HG03280 (cell line): ENCODE results near the gene ARPC1A.
"Not testable (repeated sequence)": the region's sequence is repeated elsewhere in the genome, so short reads cannot be mapped to it uniquely, and the experiment has no call there.

Experiments
- ATAC-seq: cut with Tn5 transposase; IDR thresholded peaks from one replicate; pipeline ENCODE4 v1.9.1; 2021; ENCODE audit warnings: mild to moderate bottlenecking, moderate library complexity; ENCODE audit not compliant: unreplicated experiment

Gene ARPC1A

DNA sequence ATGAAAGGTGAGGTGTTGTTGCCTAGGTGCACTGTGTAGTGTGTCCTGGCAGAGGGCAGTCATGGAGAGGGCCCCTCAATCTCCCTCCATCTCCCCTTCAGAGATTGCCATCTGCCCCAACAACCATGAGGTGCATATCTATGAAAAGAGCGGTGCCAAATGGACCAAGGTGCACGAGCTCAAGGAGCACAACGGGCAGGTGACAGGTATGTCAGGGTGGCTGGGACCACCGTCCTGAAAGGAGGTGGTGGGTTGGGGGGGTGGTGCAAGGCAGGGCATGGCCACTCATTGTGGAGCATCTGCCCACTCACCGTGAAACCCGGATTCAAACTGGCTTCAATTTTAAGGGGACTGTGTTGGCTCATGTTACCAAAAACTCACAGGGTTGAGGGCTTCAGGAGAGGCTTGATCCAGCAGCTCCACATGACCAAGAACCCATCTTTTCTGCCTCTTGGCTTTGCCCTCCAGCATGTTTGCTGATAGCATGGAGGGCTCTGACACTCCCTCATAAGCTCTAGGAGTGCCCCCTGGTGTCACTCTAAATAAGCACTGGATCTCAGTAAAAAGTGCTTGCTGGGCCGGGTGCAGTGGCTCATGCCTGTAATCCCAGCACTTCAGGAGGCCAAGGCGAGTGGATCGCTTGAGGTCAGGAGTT lies 61.0 kb downstream of the ARPC1A start:
- no peak for ATAC-seq

DNA sequence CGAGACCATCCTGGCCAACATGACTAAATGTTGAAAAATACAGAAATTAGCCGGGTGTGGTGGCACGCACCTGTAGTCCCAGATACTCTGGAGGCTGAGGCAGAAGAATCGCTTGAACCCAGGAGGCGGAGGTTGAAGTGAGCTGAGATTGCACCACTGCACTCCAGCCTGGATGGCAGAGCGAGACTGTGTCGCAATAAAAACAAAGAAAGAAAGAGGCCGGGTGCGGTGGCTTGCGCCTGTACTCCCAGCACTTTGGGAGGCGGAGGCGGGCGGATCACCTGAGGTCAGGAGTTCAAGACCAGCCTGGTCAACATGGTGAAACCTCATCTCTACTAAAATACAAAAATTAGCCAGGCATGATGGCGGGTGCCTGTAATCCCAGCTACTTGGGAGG lies 61.5 kb downstream of the ARPC1A start:
- ATAC-seq: not testable (repeated sequence)

DNA sequence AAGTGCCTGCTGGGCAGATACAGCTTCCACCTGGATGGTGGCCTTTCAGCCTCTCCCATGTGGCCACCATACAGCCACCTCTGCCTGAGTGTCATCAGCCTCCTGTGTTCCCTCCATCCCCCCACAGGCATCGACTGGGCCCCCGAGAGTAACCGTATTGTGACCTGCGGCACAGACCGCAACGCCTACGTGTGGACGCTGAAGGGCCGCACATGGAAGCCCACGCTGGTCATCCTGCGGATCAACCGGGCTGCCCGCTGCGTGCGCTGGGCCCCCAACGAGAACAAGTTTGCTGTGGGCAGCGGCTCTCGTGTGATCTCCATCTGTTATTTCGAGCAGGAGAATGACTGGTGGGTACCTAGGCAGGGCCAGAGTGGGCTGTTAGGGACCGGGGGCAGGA lies 62.2 kb downstream of the ARPC1A start:
- no peak for ATAC-seq

DNA sequence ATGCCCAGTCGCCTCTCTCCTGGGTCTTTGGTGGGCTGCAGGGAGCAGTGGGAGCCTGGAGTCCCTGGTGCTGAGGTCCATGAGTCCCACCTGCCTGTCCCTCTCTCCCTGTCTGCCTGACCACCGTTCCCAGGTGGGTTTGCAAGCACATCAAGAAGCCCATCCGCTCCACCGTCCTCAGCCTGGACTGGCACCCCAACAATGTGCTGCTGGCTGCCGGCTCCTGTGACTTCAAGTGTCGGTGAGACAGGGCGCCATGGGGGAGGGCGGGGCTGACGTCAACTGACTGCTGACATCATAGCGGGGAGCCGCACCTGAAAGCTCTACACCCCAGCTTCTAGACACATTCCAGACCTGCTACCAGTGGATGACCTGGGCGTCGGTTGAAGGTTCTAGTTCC lies 64.1 kb downstream of the ARPC1A start:
- ATAC-seq: no peak

DNA sequence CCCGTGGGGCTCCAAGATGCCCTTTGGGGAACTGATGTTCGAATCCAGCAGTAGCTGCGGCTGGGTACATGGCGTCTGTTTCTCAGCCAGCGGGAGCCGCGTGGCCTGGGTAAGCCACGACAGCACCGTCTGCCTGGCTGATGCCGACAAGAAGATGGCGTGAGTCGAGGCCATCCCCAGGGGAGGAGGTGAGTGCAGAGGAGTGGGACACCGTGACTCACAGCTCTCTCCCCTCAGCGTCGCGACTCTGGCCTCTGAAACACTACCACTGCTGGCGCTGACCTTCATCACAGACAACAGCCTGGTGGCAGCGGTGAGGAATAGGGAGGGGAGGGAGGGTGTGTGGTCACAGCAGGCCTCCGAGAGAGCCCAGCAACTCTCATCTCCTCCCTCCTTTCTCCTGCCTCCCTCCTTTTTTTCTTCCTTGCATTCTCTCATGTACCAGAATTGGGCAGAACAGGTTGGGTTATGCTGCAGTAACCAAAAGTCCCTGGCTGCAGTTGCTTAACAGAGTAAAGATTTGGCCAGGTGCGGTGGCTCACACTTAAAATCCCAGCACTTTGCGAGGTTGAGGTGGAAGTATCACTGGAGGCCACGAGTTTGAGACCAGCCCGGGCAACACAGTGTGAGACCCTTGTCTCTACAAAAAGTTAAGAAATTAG lies 65.4 kb downstream of the ARPC1A start:
- no peak for ATAC-seq

DNA sequence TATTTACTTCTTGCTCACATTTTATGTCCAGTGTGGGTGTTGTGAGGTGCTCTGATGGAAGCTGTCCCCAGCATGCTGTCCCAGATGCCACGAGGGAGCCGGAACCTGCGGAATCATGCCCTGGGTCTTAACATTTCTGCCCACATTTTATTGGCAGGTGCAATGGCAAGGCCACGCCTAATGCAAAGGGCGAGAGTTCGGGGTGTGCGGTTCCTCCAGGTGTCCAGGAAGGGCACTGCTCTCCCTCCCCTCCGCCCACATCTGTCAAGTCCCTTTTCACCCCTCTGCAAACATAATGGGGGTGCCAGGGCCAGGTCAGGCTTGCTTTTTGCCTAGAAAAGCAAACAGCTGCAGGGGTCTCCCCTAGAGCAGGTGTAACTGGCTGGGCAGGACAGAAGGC lies 66.3 kb downstream of the ARPC1A start:
- ATAC-seq: no peak

DNA sequence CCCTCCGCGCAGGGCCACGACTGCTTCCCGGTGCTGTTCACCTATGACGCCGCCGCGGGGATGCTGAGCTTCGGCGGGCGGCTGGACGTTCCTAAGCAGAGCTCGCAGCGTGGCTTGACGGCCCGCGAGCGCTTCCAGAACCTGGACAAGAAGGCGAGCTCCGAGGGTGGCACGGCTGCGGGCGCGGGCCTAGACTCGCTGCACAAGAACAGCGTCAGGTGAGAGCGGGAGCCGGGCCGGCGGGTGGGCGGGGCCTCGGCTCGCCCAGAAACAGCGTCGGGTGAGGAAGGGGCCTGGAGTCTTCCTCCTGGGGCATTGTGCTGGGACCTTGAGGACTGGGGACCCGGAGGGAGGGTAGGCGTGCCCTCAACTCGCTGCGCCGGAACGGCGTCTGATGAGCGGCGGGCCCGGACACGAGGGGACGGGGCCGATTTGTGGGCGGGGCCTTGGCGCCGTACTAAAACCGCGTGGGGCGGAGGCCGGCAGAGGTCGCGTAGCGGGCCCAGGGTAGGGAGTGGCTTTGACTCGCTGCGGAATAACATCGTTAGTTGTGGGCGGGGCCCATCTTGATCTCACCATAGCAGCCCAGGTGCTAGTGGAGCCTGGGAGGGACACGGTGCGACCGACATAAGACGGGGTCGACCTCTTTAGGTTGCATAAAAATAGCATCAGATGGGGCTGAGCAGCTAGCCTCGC lies 67.1 kb downstream of the ARPC1A start:
- peak; percentile 46 for ATAC-seq

DNA sequence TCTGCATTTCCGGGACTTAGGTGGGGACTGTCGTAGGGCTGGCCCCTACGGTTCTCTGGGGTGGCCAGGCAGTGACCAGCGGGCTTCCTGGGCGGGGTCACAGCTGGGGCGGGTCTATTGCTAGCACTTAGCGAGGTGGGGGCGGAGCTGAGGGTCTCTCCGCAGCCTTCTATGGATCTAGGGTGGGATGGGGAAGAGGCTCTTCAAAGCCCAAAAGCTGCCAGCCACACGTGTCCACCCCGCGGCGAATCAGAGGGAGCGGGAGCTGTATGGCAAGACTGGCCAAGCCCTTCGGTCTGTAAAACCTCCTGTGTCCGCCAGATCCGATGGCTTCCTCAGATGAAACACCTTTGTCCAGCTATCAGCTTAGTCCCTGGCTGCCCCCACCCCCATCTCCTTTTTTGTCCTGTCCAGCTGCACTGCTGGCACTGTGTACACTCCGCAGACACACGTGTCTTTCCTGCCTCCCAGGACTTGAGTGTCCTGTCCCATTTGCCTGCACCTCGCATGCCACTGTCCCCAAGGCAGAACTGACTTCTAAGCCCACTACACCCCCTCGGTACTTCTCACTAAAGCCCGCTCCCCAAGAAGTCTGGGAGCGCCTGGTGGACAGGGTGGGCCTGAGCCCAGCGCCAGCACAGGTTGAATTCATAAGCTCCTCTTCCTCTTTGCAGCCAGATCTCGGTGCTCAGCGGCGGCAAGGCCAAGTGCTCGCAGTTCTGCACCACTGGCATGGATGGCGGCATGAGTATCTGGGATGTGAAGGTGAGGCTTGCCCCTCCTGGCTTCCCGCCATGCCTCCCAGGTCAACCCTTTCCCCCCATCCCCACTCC lies 67.9 kb downstream of the ARPC1A start:
- no peak for ATAC-seq

DNA sequence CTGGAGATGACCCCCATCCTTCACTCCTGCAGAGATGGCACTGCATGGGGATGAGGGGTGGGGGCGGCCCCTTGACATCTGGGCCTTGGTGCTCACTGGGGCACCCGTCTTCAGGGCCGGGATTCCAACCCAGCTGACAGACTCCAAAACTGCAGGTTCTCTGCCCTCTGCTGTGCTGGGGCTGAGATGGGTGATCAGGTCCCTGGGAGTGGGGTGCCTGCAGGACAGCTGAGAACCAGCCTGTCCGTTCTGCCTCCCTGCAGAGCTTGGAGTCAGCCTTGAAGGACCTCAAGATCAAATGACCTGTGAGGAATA lies 68.4 kb downstream of the ARPC1A start:
- no peak for ATAC-seq

DNA sequence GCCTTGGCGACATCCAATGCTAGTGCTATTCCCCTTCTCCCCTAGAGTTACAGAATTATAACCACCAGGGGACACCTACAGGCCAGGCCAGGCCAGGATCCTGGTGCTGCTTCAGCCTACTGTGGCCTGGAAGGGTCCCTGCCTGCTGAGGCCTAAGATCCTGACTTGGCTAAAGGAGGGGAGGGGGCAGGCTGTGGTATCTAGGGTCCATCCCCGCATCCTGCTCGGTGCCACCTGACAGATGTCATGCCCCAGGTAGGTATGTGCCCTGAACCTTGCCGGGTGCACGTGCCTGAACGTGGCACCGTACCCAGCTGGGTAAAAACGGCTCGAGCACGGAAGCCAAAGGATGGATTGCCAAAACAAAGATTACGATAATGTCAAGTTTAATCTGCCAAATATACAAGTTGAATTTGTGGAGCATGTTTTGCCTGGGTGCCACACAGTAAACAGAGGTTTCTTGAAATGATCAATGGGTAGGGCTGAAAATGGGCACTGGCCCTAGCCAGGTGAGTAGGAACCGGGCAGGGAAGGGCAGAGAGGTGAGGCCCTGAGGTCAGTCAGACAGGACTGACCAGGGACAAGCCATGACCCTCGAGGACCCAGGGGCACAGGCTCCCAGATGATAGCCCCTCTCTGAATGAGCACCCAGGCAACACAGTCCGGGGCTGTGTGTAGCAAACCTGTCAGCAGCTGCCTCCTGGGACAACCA lies 70.1 kb downstream of the ARPC1A start:
- ATAC-seq: no peak

DNA sequence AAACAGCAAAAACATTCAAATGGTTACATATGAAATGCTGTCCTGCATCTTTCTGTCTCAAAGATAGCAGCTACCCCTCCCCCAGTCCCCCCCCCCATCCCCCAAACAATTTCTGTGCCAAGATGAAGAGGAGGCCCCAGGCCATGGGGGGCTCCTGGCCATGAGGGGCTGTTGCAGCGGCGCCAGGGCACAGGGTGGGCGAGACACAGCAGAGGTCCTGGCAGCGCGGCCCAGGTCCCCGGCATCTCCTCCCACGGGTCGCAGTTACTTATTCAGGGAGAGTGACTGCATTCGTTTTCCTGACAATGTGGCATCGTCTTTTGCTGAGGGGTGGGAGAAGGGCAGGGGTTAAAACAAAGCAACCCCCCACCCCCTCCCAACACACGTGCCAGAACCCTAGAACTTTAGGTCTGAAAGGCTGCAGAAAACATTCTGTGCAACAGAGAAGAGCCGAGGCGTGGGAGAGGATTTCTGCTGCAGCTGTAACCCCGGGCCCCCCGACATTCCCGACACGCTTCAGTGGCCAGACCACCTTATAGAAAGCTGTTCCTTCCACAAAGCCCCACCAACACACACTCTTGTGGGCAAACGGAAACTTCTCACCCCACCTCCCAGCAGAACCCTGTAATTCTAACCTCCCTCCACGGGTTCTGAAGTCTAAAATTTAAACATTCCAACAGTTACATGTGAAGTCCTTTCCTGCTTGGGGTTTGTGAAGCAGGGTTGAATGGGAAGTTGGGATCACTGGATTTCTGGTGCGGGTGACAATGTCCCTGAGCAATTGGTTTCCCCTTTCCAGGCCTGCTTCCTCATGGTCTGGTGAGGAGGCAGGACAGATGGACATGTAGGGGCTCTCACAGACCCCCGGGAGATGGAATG lies 71.0 kb downstream of the ARPC1A start:
- no peak for ATAC-seq

DNA sequence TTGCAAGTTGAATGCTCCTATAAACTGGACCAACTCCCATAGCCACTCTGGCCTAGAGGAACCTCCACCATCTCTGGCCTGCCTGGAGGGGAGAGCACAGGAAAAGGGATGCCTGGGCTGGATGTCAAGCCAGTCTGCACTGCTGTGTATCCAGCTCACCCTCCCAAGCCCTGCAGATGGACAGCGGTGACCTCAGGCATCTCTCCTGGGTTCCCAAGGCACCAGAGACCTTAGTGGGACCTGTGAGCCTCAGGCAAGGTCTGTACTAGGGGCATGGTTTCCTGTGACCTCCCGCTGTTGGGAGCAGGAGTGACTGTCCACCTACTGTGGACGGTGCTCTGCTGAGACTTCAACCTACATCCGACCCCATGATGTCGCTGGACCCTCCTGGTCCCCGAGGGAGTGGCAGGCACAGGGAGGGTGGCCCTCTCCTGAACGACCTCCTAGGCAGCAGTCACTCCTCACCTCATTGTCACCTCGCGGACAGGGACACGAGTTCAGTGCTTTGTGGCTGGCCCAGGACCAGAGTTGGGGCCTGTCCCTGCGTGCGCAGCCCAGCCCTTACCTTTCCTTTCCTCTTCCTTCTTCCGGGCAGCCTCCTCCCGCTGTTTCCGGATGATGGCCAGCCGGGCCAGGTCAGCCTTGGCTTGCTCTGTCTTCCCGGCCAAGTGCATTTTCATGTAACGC lies 71.7 kb downstream of the ARPC1A start:
- ATAC-seq: no peak

DNA sequence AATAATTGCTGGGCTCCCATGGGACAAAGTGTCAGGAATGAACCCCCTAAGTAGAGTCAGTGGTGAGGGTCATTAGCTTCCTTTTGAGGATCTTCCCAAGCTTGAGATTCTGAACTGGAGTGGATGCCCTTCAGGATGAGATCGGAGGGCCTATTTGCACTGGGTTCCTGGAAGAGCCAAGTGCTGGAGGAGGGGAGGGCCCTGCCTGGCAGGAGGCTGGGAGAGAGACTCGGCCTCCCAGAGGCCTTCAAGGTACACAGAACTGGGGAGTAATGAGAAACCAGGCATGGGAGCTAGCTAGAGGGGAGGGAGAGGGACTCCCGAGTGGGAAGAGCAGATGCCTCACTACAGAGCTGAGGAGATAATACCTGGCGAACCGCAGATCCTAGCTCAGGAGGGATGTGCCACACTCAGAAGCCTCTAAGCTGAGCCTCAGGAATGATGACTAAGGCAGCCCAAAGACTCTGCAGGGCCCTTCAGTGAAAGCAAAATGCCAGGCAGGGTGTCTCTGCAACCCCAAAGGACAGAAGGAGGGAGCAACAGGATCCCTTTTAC lies 73.3 kb downstream of the ARPC1A start:
- no peak for ATAC-seq

DNA sequence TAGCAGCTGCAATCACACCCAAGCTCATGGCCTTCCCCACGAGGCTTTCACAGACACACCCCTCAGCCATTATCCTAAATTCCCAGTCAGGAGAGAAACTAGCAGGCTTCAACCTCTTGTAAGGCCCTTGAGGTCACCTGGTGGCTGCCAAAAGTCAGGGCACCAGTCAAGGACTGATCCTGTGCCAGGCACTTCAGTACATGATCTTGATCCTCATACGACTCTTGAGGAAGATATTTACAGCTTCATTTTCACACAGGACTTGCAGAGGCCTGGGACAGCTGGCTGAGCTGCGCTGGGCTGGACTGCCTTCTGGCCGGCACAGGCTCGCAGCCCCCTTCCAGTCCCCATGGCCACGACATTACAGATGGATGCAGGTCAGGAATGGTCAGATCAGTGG lies 73.9 kb downstream of the ARPC1A start:
- no peak for ATAC-seq

DNA sequence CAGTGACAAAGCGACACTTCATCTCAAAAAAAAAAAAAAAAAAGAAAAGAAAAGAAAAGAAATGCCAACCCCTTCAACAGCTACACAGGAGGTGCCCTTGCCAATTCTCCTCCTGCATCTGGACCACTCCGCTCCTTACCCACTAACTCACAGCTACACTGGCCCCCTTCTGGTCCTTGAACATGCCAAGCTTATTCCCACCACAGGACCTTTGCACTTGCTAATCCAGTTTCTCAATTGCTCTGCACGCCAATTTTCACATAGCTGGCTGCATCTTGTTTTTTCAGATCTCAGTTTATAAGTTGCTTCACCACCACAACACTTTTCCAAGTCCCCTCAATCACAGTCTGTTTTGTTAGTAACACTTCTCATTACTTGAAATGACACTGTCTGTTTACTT lies 77.2 kb downstream of the ARPC1A start:
- no peak for ATAC-seq

DNA sequence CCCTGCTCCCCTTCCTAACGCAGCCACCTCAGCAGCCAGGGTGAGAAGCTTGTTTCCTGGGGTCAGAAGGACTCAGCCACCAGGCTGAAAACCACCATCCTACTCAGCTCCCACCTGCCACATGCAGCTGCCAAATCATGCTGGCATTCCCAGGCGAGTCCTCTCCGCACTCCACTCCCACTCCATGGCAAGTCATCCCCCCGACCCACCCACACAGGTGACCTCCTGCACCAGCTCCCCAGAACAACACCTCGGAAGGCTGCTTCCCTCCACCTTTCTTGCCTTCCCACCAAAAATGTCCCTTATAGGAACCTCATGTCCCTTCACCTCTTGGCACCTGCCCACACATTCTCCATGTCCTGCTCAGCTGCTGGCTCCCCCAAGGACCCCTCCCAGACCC lies 78.1 kb downstream of the ARPC1A start:
- no peak for ATAC-seq

DNA sequence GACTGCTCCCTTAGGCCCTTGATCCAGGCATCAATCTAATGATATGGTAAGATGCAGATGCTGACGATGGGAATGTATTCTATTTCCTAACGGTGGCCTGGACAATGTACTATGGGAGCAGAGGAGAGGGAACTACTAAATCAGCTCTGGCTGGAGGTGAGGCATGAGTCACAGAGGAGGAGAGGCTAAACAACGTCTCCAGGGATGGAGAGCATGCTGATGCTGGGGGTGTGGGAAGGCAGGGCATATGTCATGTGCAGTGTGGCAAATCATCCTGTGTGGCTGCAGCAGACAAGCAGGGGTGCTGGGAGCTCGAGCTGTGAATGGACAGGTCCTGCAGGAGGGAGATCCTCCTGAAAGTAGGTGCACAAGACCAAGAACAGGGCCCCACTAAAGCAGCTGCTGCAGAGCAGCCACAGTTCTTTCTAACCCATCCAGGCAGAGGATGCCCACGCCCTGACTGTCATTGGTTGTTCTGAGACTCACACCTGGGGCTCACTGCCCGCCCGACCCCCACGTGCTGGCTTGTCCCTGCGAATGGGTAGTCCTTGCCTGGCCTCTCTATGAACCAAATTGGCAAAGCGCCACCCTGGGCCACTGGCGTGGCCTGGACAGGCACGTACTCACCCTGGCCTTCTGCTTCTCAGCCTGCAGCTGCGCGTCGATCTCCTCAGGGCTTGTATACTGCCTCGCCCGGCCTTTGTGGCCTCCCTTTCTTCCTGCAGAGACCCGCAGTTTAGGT lies 78.7 kb downstream of the ARPC1A start:
- no peak for ATAC-seq

DNA sequence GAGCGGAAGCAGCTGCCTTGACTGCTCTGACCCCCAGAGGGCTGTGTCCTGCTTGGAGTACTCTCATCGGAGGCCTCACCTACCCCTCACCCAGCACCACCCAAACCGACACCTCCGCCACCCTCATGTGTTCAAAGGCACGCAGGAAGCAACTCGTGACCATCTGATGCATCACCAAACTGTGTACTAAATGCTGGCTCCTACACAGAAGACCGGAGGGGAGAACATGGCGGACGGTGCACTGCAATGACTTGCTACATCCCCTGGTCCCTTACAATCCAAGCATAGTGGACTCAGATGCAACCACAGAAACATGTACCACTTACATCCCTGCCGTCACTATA lies 79.3 kb downstream of the ARPC1A start:
- ATAC-seq: no peak

DNA sequence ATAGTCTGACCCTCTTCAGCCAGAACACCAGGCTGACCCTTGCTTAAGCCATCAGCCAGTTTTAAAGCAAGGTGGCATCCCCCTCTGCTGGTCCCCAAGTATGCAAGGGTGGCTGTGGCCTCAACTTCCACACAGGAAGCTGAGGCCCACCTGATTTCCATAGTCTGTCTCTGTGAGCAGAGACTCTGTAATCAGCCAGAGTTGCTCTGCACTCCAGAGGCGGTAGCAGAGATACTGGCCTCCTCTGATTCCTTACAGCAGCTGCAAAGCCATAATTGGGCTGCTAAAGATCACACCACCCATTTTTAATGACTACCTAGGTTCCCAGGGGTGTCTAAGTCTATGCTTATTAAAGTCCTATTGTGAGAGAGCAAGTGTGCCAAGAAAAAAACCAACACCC lies 80.9 kb downstream of the ARPC1A start:
- no peak for ATAC-seq
